NB4 (cell line): ENCODE data around the gene SULT1C3.

Experiments
- CTCF ChIP-seq: IDR thresholded peaks from one replicate; pipeline ENCODE4 v1.5.1; 2012; ENCODE audit warnings: low read depth, low read length
- POLR2A ChIP-seq: IDR thresholded peaks from 2 replicates; pipeline ENCODE4 v1.6.1; 2011; ENCODE audit warnings: mild to moderate bottlenecking; ENCODE audit not compliant: insufficient read length; ENCODE audit errors: extremely low read depth

GRCh38 chr2:108229875-108230274 lies 9.9 kb upstream of the SULT1C3 start:
- TF ChIP-seq CTCF (no peak), POLR2A (no peak)
